ENCODE measurements around the gene ATP6V0A1. TPM values are rescaled to one million over a fixed set of nuclear protein-coding genes. Genes with fewer than 3 reads are reported as not detected.

Gene ATP6V0A1
- total and polyA plus RNA-seq, 4 donors = 44.4 to 203 (median 74.5) TPM

DNA sequence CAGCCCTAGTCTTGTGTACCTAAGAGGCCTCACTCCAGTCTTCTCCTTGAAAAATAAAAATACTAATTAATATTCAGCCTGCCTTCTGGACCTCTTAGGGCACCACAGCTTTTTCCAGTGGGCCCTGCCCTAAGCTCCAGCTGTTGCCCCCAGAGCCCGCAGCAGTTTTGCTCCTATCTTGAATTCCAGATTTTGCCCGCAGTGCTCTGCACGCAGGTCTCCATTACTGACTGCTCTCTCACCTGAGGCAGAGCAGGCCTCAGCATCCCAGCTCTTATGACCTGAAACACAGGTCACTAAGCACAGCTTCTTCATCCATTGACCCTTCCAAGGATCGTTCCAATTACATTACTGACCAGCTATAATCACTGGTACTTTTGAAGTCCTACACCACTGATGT, 49.0 kb downstream of the ATP6V0A1 start:
- TF ChIP-seq, protein P1, sequence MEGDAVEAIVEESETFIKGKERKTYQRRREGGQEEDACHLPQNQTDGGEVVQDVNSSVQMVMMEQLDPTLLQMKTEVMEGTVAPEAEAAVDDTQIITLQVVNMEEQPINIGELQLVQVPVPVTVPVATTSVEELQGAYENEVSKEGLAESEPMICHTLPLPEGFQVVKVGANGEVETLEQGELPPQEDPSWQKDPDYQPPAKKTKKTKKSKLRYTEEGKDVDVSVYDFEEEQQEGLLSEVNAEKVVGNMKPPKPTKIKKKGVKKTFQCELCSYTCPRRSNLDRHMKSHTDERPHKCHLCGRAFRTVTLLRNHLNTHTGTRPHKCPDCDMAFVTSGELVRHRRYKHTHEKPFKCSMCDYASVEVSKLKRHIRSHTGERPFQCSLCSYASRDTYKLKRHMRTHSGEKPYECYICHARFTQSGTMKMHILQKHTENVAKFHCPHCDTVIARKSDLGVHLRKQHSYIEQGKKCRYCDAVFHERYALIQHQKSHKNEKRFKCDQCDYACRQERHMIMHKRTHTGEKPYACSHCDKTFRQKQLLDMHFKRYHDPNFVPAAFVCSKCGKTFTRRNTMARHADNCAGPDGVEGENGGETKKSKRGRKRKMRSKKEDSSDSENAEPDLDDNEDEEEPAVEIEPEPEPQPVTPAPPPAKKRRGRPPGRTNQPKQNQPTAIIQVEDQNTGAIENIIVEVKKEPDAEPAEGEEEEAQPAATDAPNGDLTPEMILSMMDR (IDR thresholded peaks at IDR 0.05; ENCODE audit: control extremely low read depth, extremely low read depth) = no peak
- no peaks in the 10 kb centered on the region for H3K27me3 ChIP-seq (ENCODE audit: control insufficient read depth in 3 of 3, insufficient read depth in 3 of 3, low read length in 2 of 3)
- ATAC-seq (ENCODE audit: insufficient read depth, low FRiP score) (no peak), DNase-seq (no peak)
- no peak overlapping the region for H3K27ac ChIP-seq (ENCODE audit: low read depth in 1 of 2, low read length in 1 of 2)
- no peak overlapping the region for H3K4me3 ChIP-seq
- H3K36me3 ChIP-seq (ENCODE audit: control insufficient read depth in 4 of 4, insufficient read depth in 4 of 4, low read length in 4 of 4) = peaks cover 19 to 42% (median 29%) of the 10 kb centered on the region in 4 donors
- peaks cover 0 to 8% (median 0%) of the 10 kb centered on the region in 5 donors for H3K4me1 ChIP-seq (ENCODE audit: control insufficient read depth in 5 of 5, insufficient read depth in 5 of 5, low read length in 5 of 5)
- H3K9ac ChIP-seq (ENCODE audit: insufficient read depth in 1 of 2, low read length in 2 of 2) = no peak overlapping the region
- H3K9me3 ChIP-seq (ENCODE audit: control insufficient read depth in 4 of 4, insufficient read depth in 3 of 4, low read length in 3 of 4) = no peaks in the 10 kb centered on the region
- WGBS, 2 donors = 98 to 99% methylated on average over 4 of the region's 4 CpGs

- Histone ChIP-seq H3K36me3 (ENCODE audit: control insufficient read depth in 4 of 4, insufficient read depth in 4 of 4, low read length in 4 of 4) (peaks cover 17 to 41% (median 25%) of the 10 kb centered on the region in 4 donors), H3K27me3 (ENCODE audit: control insufficient read depth in 3 of 3, insufficient read depth in 3 of 3, low read length in 2 of 3) (no peaks in the 10 kb centered on the region), H3K27ac (ENCODE audit: low read depth in 1 of 2, low read length in 1 of 2) (no peak overlapping the region), H3K4me1 (ENCODE audit: control insufficient read depth in 5 of 5, insufficient read depth in 5 of 5, low read length in 5 of 5) (peaks cover 0 to 8% (median 0%) of the 10 kb centered on the region in 5 donors), H3K4me3 (no peak overlapping the region), H3K9me3 (ENCODE audit: control insufficient read depth in 4 of 4, insufficient read depth in 3 of 4, low read length in 3 of 4) (no peaks in the 10 kb centered on the region), H3K9ac (ENCODE audit: insufficient read depth in 1 of 2, low read length in 2 of 2) (no peak overlapping the region)
- TF ChIP-seq, protein P1 (IDR thresholded peaks at IDR 0.05; ENCODE audit: control extremely low read depth, extremely low read depth) = no peak
- ATAC-seq (ENCODE audit: insufficient read depth, low FRiP score) (no peak), DNase-seq (no peak)
- WGBS, 2 donors = 70 to 74% methylated on average over 12 of the region's 12 CpGs
These were observed 49.9 kb downstream of the ATP6V0A1 start for GRCh38 chr17:42508426-42509165.

GRCh38 chr17:42509409-42509808, 50.7 kb downstream of the ATP6V0A1 start:
- Histone ChIP-seq H3K4me1 (ENCODE audit: control insufficient read depth in 5 of 5, insufficient read depth in 5 of 5, low read length in 5 of 5) (peaks cover 0 to 8% (median 0%) of the 10 kb centered on the region in 5 donors), H3K27ac (ENCODE audit: low read depth in 1 of 2, low read length in 1 of 2) (no peak overlapping the region), H3K4me3 (no peak overlapping the region), H3K9me3 (ENCODE audit: control insufficient read depth in 4 of 4, insufficient read depth in 3 of 4, low read length in 3 of 4) (no peaks in the 10 kb centered on the region), H3K9ac (ENCODE audit: insufficient read depth in 1 of 2, low read length in 2 of 2) (no peak overlapping the region), H3K27me3 (ENCODE audit: control insufficient read depth in 3 of 3, insufficient read depth in 3 of 3, low read length in 2 of 3) (no peaks in the 10 kb centered on the region), H3K36me3 (ENCODE audit: control insufficient read depth in 4 of 4, insufficient read depth in 4 of 4, low read length in 4 of 4) (peaks cover 19 to 43% (median 24%) of the 10 kb centered on the region in 4 donors)
- 84% methylated on average over 5 of the region's 5 CpGs for WGBS, 2 donors
- no peak for DNase-seq
- TF ChIP-seq, protein P1 (IDR thresholded peaks at IDR 0.05; ENCODE audit: control extremely low read depth, extremely low read depth) = no peak
- no peak for ATAC-seq (ENCODE audit: insufficient read depth, low FRiP score)
